ENCODE measurements around the gene ARPC3.
"Not testable (repeated sequence)": the region's sequence is repeated elsewhere in the genome, so short reads cannot be mapped to it uniquely, and the experiment has no call there.

GRCh38 chr12:110405126-110405662, 44.9 kb downstream of the ARPC3 start:
- TF ChIP-seq, protein P1, sequence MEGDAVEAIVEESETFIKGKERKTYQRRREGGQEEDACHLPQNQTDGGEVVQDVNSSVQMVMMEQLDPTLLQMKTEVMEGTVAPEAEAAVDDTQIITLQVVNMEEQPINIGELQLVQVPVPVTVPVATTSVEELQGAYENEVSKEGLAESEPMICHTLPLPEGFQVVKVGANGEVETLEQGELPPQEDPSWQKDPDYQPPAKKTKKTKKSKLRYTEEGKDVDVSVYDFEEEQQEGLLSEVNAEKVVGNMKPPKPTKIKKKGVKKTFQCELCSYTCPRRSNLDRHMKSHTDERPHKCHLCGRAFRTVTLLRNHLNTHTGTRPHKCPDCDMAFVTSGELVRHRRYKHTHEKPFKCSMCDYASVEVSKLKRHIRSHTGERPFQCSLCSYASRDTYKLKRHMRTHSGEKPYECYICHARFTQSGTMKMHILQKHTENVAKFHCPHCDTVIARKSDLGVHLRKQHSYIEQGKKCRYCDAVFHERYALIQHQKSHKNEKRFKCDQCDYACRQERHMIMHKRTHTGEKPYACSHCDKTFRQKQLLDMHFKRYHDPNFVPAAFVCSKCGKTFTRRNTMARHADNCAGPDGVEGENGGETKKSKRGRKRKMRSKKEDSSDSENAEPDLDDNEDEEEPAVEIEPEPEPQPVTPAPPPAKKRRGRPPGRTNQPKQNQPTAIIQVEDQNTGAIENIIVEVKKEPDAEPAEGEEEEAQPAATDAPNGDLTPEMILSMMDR (conservative IDR thresholded peaks at IDR 0.05; ENCODE audit: low read depth, low read length) = not testable (repeated sequence)
- not testable (repeated sequence) for TF ChIP-seq EZH2 (IDR thresholded peaks at IDR 0.05; ENCODE audit: borderline replicate concordance, low read depth, low read length, poor library complexity, severe bottlenecking)
